ENCODE measurements around the gene SYCP3. TPM values are rescaled to one million over a fixed set of nuclear protein-coding genes. Genes with fewer than 3 reads are reported as not detected.

Gene SYCP3
- total and polyA plus RNA-seq, 2 of the 13 experiments (the other 11 are each of a cell fraction or from before 2014, with no cell fraction given): not detected

- TF ChIP-seq PATZ1 (CRISPR knock-in tag; IDR thresholded peaks at IDR 0.05): peak; percentile 56; the same call in 1 of the 2 replicates
- TF ChIP-seq NR2F6 (IDR thresholded peaks at IDR 0.05): no peak
- no peak for TF ChIP-seq NR2F6 (CRISPR knock-in tag; IDR thresholded peaks at IDR 0.05)
- no peak for TF ChIP-seq ZNF256 (CRISPR knock-in tag; conservative IDR thresholded peaks at IDR 0.05)
- peak; percentile 22; the same call in 1 of the 2 replicates for TF ChIP-seq FOXA3 (CRISPR knock-in tag; IDR thresholded peaks at IDR 0.05)
- no peak for TF ChIP-seq ARNT2 (CRISPR knock-in tag; IDR thresholded peaks at IDR 0.05; ENCODE audit: low read depth)
- TF ChIP-seq RBM22 (optimal IDR thresholded peaks at IDR 0.05; ENCODE audit: low read length): peak; percentile 52
- TF ChIP-seq HBP1 (CRISPR knock-in tag; IDR thresholded peaks at IDR 0.05; ENCODE audit: low read depth): no peak
- TF ChIP-seq ZNF274 (CRISPR knock-in tag; IDR thresholded peaks at IDR 0.05): no peak
- TF ChIP-seq MIER3 (CRISPR knock-in tag; IDR thresholded peaks at IDR 0.05; ENCODE audit: borderline replicate concordance): no peak
Measured at GRCh38 chr12:101703487-101703886, 35.8 kb downstream of the SYCP3 start (continued).

DNA sequence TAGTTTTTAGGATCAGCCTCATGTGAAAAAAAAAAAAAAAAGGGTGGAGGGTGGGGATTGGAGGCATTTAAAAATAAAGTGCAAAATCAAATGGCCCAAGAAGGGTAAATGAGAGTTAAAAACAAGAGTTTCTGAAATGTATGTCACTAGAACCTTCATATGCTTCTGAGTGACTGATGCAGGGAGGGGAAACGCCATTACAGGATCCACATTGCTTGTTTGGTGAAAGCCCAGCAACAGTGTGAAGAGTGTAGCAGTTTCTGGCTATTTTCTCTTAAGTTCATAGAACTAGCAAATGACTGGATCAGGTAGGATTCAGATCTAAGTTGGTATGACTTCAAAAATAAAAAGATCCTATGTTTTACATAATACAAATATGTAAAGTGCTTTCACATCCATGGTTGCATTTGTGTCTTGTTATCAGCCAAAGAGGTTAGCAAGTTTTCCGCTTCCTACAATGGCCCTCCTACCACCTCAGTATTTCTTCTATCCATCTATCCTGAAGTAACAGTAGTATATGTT lies 38.9 kb downstream of the SYCP3 start:
- no peaks in the 10 kb centered on the region; a peak in 2 of 5 replicates for H3K27me3 ChIP-seq (ENCODE audit: control insufficient read depth in 1 of 2, insufficient read depth in 2 of 2, low read length in 2 of 2)
- H3K4me1 ChIP-seq (ENCODE audit: insufficient read depth, low read length): peaks cover 57% of the 10 kb centered on the region
- no peak overlapping the region for H2AFZ ChIP-seq (ENCODE audit: low read length)
- no TSS peak for BruUV-seq (replicated peaks)
- POLR2A ChIA-PET: interaction anchor here (2.8 kb wide), 1 partner anchor 101 kb away, joined by 15 read pairs; no protein-coding TSS in a partner anchor
- peaks cover 26% of the 10 kb centered on the region for H4K20me1 ChIP-seq (ENCODE audit: insufficient read depth, low read length)
- H3K27ac ChIP-seq (ENCODE audit: extremely low read length, insufficient read depth, low read length): peak overlapping the region; percentile 98
- H3K9me3 ChIP-seq (ENCODE audit: low read length): no peaks in the 10 kb centered on the region
- DNase-seq (ENCODE audit: low spot score) (no peak), ATAC-seq (no peak), FAIRE-seq (no peak)
- peaks cover 2 to 10% of the 10 kb centered on the region in 2 experiments; a peak in 2 of 5 replicates for H3K36me3 ChIP-seq (replicated peaks in 1 of 2; ENCODE audit: control insufficient read depth in 1 of 2, insufficient read depth in 2 of 2, low read length in 2 of 2)
- H3K79me2 ChIP-seq (ENCODE audit: insufficient read depth, low read length): peaks cover 72% of the 10 kb centered on the region
- 43% methylated on average over 2 of the region's 2 CpGs for WGBS (ENCODE audit: low lambda C conversion rate)
- in situ Hi-C loops (cut with HindIII; ENCODE audit: extremely low pct_ligation_motif_present, low pct_unique_long_range_greater_than_20kb) (no loop called here), intact Hi-C loops (cut with micrococcal nuclease; ENCODE audit: unreplicated experiment) (no loop called here)
- peak overlapping the region; percentile 95 for H3K9ac ChIP-seq (ENCODE audit: insufficient read depth, low read depth, low read length)
- CTCF ChIA-PET (ENCODE audit: low intra/inter-chr PET ratio, low total read pairs): no interaction called here
- H3K4me2 ChIP-seq (ENCODE audit: low read depth, low read length): peak overlapping the region; percentile 79
- H3K4me3 ChIP-seq (replicated peaks in 1 of 3; ENCODE audit: insufficient read depth in 1 of 3, low read depth in 2 of 3, low read length in 3 of 3): peak overlapping the region; percentile 97 to 100 (median 99); a peak in 5 of 6 replicates
- TF ChIP-seq JDP2 (CRISPR knock-in tag; IDR thresholded peaks at IDR 0.05; ENCODE audit: borderline replicate concordance) (no peak), KMT2B (CRISPR knock-in tag; IDR thresholded peaks at IDR 0.05) (no peak), TEAD3 (CRISPR knock-in tag; optimal IDR thresholded peaks at IDR 0.05; ENCODE audit: borderline replicate concordance) (peak; percentile 18), ZNF784 (CRISPR knock-in tag; IDR thresholded peaks at IDR 0.05; ENCODE audit: borderline replicate concordance) (no peak), ZKSCAN8 (CRISPR knock-in tag; IDR thresholded peaks at IDR 0.05; ENCODE audit: borderline replicate concordance) (no peak), RBFOX2 (IDR thresholded peaks at IDR 0.05; ENCODE audit: low read depth, low read length) (peak; percentile 47; the same call in 1 of the 2 replicates), RBM22 (optimal IDR thresholded peaks at IDR 0.05; ENCODE audit: low read length) (peak; percentile 35), SNAI1 (CRISPR knock-in tag; IDR thresholded peaks at IDR 0.05; ENCODE audit: borderline replicate concordance) (no peak)
- TF ChIP-seq, protein P1, sequence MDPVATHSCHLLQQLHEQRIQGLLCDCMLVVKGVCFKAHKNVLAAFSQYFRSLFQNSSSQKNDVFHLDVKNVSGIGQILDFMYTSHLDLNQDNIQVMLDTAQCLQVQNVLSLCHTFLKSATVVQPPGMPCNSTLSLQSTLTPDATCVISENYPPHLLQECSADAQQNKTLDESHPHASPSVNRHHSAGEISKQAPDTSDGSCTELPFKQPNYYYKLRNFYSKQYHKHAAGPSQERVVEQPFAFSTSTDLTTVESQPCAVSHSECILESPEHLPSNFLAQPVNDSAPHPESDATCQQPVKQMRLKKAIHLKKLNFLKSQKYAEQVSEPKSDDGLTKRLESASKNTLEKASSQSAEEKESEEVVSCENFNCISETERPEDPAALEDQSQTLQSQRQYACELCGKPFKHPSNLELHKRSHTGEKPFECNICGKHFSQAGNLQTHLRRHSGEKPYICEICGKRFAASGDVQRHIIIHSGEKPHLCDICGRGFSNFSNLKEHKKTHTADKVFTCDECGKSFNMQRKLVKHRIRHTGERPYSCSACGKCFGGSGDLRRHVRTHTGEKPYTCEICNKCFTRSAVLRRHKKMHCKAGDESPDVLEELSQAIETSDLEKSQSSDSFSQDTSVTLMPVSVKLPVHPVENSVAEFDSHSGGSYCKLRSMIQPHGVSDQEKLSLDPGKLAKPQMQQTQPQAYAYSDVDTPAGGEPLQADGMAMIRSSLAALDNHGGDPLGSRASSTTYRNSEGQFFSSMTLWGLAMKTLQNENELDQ (CRISPR knock-in tag; IDR thresholded peaks at IDR 0.05; ENCODE audit: borderline replicate concordance): no peak
